Measurements from ENCODE around the gene TTI1.
A peak's percentile ranks its signal among the peaks of the same experiment; 100 is the strongest.

- TF ChIP-seq CTCF (IDR thresholded peaks at IDR 0.05), result peak in 3 of 4 experiments; percentile 11 to 75 (median 15)
- TF ChIP-seq POLR2A (IDR thresholded peaks at IDR 0.05), result no peak
- no peak for TF ChIP-seq EP300 (IDR thresholded peaks at IDR 0.05)
- peak; percentile 15 for TF ChIP-seq POLR2AphosphoS5 (IDR thresholded peaks at IDR 0.05)
Measured at GRCh38 chr20:37992802-37993409, 40.4 kb downstream of the TTI1 start.

Measured in gastroesophageal sphincter (tissue), 3 donors.